ENCODE results near the gene PPP1R13B.
"Not testable (repeated sequence)": the region's sequence is repeated elsewhere in the genome, so short reads cannot be mapped to it uniquely, and the experiment has no call there.

PPP1R13B gene, protein sequence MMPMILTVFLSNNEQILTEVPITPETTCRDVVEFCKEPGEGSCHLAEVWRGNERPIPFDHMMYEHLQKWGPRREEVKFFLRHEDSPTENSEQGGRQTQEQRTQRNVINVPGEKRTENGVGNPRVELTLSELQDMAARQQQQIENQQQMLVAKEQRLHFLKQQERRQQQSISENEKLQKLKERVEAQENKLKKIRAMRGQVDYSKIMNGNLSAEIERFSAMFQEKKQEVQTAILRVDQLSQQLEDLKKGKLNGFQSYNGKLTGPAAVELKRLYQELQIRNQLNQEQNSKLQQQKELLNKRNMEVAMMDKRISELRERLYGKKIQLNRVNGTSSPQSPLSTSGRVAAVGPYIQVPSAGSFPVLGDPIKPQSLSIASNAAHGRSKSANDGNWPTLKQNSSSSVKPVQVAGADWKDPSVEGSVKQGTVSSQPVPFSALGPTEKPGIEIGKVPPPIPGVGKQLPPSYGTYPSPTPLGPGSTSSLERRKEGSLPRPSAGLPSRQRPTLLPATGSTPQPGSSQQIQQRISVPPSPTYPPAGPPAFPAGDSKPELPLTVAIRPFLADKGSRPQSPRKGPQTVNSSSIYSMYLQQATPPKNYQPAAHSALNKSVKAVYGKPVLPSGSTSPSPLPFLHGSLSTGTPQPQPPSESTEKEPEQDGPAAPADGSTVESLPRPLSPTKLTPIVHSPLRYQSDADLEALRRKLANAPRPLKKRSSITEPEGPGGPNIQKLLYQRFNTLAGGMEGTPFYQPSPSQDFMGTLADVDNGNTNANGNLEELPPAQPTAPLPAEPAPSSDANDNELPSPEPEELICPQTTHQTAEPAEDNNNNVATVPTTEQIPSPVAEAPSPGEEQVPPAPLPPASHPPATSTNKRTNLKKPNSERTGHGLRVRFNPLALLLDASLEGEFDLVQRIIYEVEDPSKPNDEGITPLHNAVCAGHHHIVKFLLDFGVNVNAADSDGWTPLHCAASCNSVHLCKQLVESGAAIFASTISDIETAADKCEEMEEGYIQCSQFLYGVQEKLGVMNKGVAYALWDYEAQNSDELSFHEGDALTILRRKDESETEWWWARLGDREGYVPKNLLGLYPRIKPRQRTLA

DNA sequence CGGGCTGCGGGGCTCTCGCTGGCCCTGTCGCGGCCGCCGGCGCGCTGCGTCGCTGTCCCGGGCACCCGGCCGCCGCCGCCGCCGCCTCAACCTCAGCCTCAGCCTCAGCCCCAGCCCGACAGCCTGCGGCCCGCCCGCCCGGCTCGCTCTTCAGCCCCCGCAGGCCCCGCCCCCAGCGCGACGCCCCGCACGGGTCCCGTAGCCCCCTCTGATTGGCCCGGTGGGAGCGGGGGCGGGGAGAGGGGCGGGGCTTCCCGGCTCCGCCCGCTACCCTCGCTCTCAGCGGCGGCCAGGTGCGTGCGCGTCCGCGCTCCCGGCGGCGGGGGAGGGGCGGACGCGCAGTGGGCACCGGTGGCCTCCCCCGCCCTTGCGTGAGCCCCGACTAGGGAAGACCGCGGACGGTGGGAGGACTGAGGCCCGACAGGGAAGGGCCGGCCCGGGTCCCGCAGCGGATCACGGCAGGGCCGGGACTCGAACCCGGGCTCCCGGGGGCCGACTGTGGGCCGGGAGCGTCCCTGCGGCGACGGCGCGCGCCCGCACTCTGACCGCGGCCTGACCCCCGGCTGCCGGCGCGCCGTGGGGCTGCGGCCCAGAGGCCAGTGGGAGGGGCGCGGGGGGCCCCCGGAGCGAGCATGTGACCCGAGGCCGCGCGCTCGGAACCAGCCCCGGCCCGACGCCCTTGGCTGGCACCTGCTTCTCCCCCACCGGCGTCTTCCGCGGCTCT is at the start of gene PPP1R13B:
TSS of gene PPP1R13B (minus strand) at position 125 of the 724 bp plus-strand sequence. CDS start 268 bp downstream, outside the sequence.
- peak; percentile 93 for DNase-seq

DNA sequence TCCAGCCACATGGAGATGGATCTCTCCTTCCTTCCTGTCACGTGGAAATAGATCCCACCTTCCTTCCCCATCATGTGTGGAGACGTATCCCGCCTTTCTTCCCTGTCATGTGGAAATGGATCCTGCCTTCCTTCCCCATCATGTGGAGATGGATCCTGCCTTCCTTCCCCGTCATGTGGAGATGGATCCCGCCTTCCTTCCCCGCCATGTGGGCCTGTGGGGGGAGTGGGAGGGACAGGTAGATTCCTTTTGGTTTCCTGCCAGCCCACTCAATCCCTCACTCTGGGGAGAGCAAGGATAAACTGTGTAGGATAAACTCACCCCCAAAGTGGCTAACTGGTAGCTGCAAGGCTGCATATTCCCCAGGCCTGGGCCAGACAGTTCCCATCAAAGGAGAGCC is 49.2 kb upstream of the PPP1R13B start:
- no peak for DNase-seq

DNA sequence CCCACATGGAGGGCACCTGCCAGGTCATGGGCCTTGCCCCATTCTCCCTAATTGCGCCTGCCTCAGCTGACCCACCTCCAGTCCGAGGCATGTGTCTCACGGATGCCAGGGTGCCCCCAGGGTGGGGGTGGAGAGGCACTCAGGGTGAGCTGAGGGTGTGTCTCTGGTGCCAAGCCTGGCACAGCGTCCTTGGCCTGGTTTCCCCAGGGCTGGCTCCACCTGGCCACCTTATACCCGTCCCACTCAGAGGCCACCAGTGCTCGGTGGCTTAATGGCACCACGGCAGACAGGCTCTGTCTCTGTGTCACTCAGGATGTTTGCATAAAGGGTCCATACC is 47.3 kb upstream of the PPP1R13B start:
- DNase-seq = no peak

DNA sequence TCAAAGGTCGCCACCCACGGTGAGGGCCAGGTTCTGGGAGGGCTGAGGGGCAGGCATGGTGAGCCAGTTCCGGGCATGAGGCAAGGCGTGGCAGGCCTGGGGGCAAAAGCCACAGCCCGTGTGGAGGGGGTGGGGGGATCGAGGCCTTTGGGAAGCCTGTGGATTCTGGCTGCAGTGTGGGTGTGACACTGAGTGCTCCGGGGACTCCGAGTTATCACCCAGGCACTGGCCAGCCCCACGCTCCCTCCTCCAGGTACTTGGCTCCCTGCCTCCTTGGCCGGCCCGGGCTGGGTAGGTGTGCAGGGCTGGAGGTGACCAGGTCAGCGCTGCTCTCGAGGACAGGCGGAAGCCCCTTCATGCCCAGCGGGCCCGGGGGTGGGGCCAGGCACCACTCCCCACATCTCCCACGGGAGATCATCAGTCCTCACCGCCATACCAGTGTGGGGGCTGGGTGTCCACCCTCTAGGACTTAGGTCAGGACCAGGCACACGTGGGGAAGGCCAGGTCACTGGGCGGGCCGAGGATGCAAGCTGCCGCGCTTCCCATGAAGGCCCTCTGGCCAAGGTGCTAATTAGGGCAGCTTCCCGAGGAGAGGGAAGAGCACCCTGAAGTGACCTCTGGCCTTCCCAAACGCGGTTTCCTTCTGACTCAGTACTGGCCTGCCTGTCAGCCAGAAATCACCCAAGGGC is 46.8 kb upstream of the PPP1R13B start:
- no peak for DNase-seq

DNA sequence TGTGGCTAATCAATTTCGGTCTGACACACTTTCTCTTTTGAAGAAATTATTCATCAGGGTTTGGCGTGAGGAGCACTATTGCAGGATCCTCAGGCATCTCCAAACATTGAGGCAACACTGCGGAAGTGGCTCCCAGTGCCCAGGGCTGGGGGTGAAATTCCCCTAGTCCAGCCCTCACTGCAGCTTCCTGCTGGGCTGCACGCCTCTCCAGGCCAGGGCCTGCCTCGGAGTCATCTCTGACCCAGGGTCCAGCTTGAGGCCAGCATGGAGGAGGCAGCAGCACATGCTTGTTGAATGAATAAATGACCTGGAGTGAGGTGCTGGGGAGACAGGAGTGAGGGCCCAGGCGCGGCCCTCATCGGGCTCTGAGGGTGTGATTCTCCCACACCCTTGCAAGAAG is 44.9 kb upstream of the PPP1R13B start:
- DNase-seq = no peak

DNA sequence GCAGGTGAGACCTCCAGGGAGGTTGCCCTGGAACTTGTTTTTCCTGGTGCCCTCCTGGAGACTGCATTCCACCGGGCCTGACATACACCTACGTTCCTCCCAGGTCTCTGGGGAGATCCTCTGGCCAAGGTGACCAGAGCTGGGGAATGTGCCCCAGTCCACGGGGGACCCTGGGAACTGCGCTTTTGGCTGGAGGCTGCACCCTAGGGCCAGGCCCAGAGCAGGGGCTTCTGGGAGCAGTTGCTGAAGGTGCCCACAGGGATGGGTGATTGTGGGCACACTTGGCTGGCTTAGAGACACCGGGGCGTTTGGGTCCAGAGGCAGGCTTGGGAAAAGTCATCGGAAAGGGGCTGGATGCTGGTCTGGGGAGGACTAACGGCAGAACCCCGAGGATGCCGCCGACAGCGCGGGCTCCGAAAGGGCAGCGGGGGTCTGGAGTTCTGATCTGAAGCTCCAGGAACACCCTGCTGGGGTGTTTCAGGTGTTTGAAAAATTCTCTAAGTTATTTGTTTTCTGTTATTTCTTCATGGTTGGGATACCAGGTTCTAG is 44.4 kb upstream of the PPP1R13B start:
- no peak for DNase-seq

DNA sequence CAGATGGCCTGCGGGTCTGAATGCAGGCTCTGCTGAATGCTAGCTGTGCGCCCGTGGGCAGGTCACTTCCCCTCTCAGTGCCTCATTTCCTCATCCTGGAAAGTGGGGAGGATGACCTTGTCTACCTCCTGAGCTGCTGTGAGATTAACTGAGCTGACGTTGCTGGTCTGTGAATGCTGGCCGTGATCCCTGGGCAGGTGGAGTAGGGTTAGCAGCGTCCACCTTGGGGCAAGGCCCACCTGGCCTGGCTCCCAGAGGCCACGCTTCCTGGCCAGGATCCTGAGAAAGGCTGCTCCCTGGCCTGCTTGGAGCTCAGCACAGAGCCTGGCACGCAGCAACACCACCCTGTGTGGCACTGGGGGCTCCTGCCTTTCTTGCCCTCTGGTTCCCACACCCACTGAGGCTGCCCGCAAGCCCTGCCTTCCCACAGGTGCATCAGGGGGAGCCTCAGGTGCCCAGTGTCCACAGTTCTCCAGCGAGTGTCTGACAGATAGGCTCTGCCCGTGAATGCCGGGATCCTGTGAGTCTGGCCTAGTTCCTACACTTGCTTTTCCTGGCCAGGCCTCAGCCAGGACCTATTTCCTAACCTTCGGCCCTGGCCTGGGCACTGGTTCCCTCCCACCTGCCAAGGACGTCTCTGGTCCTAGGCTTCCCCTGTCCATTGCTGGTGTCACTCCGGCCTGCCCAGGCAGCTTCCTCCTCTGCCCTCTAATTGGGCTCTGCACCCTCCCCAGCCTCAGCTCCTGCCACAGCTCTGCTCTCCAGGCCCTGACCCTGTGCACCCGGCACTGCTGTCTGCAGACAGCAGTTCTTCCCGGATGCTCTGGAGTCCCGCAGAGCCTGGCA is 43.7 kb upstream of the PPP1R13B start:
- DNase-seq = no peak

DNA sequence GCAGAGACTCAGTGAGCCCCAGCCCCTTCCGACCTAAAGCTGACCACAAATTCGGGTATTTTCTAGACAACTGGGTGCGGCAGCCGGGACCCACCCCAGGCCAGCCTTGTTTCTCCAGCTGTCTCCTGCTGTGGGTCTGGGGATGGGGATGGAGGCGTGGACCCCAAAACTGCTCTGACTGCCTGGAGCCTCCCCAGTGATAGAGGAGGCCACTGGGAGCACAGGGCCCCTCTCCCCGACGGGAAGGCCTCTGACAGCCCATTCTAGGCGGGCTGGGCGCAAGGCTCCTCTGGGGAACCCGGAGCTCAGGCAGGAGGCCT is 42.6 kb upstream of the PPP1R13B start:
- DNase-seq = no peak

DNA sequence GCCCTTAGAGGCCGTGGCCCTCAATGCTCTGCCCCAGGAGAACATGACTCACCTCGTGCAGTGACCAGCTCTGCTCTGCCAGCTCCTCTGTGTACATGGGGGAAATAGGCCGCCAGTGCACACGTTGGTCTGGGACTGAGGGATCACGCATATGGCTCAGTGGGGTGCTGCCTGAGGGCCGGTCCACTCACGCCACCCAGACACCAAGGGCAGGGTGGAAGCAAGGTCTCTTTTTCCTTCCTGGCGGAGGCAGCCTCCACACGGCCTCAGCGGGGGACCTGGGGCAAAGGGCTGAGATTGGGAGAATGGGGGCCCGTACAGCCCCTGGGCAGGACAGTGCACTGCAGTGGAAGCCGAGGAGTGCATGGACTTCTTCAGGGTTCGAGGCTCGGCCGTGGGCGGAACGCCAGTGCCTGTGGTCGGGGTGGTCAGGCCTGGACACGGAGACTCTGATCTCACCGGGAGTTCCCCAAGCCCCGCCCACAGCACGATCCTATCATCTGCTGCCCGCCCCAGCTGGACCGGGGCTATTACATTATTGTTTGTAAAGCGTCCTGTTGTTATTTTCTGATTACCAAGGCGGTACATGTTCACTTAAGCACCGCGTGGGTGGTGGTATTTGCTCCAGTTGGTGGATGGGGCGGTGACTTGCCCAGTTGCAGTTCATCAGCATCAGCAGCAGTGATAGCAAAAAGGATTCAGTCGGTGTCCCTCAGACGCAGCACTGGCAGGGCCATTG is 42.1 kb upstream of the PPP1R13B start:
- no peak for DNase-seq

DNA sequence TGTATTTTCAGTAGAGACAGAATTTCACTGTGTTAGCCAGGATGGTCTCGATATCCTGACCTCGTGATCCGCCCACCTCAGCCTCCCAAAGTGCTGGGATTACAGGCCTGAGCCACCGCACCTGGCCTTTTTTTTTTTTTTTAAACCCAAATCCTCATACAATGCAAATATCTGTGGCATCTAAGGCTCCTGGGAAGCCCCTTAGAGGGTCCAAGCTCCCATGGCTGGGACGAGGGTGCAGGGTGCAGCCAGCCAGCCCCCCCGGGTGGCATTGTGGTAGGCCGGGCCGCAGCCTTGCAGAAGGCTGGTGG is 41.6 kb upstream of the PPP1R13B start:
- not testable (repeated sequence) for DNase-seq

DNA sequence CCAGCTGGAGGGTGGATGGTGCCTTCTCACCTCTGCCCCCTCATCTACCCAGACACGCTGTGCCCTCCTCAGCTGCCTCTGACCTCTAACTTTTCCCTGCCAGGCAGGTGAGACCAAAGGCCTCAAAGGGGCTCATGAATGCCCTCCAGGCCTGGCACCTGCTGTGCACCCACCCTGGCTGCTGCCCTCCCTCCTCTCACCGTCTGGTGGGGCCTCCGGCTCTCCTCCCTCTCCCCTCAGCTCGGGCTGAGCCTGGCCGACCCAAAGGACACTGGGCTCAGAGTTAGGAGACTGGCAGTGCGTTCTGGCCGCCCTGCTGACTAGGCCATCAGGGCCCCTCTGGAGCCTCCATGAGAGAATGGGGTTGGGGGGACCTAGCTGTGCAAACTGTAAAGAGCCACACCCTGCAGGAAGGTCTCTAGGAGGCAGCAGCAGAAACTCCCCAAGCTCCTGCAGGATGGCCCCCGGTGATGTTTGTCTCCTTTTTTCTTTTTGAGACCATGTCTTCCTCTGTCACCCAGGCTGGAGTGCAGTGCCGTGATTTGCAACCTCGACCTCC is 40.3 kb upstream of the PPP1R13B start:
- no peak for DNase-seq

DNA sequence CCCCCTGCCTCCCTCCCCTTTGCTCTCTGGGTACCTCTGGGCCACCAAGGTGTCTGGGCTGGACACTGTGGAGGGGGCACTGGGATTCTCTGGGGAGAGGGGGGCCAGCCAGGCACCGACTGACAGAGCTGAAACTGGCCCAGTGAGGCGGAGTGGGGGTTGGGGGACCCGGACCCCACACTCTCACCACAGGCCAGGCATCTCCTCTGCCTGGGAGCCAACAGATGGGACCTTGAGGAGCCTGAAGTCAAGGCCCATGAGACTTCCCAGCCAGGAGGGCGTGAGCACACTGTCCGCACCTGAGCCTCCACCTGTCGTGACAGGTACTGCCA is 39.8 kb upstream of the PPP1R13B start:
- DNase-seq = no peak

DNA sequence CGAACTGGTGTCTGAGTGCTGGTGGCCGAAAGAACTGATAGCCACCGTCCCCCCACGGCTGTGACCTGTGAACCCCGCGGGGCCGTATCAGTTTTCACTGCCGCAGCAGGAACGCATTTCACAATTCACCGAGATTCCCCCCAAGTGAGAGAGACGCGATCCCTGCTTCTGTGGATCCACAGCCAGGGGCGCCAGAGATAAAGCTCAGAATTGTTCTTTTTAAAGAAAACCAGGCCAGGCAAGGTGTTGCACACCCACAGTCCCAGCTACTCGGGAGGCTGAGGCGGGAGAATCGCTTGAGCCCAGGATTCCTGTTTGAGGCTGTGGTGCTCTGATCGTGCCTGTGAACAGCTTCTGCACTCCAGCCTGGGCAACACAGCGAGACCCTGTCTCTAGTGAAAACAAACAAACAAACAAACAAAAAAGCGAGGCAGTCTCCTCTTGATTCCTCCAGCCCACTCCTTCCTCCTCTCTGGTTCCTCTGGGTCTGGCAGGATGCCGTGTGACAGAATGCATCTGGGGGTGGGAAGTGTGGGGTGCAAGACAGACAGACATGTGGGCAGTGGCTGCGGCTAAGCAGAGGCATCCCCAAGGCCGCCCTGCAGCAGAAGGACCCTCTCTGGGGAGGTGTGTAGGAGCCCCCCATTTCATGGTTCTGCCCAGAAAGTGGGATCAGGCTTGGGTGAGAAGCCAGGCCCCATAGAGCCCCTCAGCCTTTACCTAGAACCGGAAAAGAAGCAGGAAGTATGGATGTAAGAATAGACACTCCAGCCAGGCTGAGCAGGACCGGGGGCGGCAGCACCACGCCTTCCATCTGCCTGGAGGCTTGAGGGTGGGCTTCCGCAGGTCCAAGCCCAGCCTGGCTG is 39.2 kb upstream of the PPP1R13B start:
- DNase-seq = no peak

DNA sequence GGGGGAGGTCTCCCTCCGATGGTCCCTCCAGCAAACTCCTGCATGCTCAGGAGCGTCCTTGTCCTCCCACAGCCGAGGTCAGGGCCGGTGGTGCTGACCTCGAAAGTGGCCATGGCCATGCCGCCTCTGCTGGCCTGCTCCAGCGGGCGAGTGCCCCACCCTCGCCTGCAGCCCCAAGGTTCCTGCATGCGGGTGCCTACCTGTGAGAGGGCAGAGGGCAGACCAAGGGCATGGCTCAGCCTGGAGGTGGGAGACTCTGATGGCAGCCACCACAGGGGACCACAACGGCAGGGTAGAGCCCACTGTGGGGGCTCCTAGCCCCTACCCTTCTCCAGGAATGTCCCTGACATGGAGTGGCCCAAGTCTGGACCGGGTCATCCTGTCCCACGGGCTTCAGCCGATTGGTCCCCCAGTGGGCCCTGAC is 38.1 kb upstream of the PPP1R13B start:
- DNase-seq = no peak

DNA sequence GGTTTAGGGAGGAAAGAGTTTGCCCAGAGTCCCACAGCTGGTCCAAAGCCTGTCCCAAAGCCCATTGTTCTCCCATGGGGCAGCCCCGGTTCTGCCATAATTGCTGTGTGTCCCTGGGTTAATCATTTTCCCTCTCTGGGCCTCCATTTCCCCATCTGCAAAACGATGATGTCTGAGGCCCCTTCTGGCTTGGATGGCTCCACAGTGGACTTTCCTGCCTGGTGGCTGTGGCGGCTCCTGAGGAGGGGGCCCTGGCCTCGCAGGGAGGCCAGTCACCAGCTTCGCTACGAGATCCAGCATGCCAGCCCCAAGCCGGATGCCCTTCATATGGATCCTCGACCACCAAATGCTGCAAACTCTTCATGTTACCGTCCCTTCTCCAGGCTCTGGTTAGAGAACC is 37.5 kb upstream of the PPP1R13B start:
- no peak for DNase-seq

DNA sequence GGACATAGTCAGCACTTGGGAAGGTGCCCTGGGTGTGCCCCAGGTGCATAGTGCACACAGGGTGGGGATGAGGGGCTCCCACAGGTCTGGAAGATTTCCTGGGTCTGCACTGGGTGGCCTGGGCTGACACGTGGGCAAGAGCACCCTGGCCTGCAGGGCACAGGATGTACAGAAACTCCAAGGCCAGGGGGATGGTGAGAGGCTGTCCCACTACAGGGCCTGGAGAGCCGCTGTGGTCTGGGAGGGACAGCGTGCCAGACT is 35.8 kb upstream of the PPP1R13B start:
- DNase-seq = no peak

DNA sequence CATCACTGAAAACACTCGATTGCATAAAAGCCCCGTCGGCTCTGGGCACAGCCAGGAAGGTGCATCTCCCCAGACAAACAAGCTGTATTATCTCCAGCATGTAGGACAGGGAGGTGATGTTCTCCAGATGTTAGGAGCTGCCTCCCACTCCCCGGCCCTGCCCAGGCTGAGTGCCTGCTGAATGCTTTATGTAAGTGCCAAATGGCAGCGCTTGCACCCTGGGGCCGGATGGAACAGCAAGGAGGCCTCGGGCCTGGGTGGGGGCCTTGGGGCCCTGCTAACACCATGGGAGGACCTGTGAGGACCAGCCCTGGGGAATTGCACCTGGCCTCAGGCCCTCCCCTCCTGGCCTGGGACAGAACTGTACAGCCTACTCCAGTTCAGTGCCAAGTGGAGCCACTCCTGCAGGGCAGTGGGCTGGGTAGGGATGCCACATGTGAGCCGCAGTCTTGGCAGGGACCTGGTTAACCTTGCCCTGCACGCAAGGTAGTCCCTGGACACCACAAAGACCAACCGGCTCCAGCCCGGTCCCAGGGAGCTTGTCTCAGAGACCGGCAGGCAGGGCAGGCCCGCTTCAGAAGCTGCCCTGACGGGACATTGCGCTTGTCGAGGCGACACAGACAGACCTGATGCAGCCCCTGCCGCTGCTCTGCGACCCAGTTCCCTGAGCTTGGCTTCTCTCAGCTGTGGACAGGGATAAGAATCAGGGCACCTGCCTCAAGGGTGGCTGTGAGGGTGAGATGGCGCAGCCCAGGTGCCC is 35.3 kb upstream of the PPP1R13B start:
- DNase-seq = no peak

DNA sequence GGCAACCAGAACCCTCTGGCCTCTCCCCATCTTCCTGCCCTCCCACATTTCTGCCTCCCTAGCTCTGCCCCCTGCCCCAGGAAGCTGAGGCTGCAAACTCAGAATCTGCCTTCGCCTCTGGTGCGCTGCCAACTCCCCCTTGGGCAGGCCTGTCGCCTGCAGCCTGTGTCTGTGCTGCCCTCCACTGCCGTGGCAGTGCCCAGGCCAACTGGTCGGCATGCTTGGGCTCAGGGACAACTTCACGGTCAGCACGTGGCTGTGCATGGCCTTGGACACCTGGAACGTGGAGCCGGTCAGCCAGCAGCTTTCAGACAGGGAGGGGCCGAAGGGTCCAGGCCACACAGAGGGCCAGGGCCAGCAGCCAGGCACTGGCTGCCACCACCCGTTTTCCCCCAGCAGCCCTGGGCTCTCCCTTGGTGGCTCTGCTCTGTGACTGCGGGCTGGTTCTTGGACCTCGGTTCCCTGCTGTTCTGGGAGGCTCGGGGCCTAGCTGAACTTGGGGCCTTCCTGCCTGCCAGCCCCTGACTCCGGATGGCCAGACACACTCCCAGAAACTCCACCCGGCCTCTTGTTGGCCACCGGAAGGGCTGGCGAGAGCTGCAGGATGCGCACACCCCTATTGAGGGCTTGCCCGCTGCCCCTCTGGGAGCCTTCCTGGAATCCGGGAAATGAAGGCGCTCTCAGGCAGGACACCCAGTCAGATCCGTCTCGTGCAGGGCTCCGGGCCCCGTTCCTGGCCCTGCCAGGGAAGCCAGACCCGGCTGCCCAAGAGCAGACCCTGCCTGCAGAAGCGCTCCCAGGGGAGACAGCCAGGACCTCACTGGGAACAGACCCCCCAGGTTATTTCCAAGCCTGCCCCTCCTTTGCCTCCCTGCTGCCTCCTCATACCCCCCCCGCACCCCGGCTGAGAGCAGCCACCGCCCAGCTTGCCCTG is 34.2 kb upstream of the PPP1R13B start:
- no peak for DNase-seq

Measured in right forelimb (tissue), 1 donor.